Measurements from ENCODE around the gene PHOSPHO2.

- TF ChIP-seq CTCF (IDR thresholded peaks at IDR 0.05) (no peak), POLR2A (IDR thresholded peaks at IDR 0.05) (no peak)
Measured at GRCh38 chr2:169676850-169677249, 17.4 kb upstream of the PHOSPHO2 start.

Data from right lobe of liver (tissue), 4 donors.